ENCODE data around the gene MYL11.

- no peak for TF ChIP-seq CTCF (IDR thresholded peaks at IDR 0.05)
- no peak for TF ChIP-seq EP300 (IDR thresholded peaks at IDR 0.05)
Observed at GRCh38 chr16:30371248-30371816, 3.3 kb upstream of the MYL11 start.
